Neural progenitor cell (in vitro differentiated cells): ENCODE results near the gene EFCC1.

Source experiments
- CTCF ChIP-seq: fragments of 200-600 bp; sonication (generic); IDR thresholded peaks from 2 replicates; pipeline ENCODE4 v1.5.1; 2017; ENCODE audit warnings: antibody characterized with exemption, mild to moderate bottlenecking
- EZH2phosphoT487 ChIP-seq: fragments of 200-600 bp; sonication (generic); IDR thresholded peaks from 2 replicates; pipeline ENCODE4 v1.6.1; 2017; ENCODE audit warnings: antibody characterized with exemption

- TF ChIP-seq CTCF = no peak
- TF ChIP-seq EZH2phosphoT487 = no peak
Measured at GRCh38 chr3:128994173-128994512, 7.0 kb upstream of the EFCC1 start.
